ENCODE data around the gene ZBTB16. TPM values are rescaled to one million over a fixed set of nuclear protein-coding genes. Genes with fewer than 3 reads are reported as not detected.

The ZBTB16 gene
- total and polyA plus RNA-seq, 4 donors: 8.9 to 140 (median 34.5) TPM

DNA sequence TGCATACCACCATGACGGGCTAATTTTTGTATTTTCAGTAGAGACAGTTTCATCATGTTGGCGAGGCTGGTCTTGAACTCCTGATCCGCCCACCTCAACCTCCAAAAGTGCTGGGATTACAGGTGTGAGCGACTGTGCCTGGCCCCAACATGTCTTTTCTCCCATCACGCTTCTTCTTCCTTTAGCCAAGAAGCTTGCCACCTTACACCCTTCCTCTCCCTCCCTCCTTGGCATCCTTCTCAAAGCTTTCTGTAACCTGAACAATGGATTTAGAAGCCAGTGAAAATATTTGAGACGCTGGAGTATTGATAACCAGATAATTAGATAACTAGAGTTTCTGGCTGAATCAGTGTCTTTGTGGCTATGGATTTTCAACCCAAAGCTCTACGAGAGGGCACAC, 225.4 kb downstream of the ZBTB16 start:
- H3K4me1 ChIP-seq (ENCODE audit: control insufficient read depth in 4 of 4, insufficient read depth in 4 of 4, low read length in 3 of 4): peaks cover 7 to 19% (median 9%) of the 10 kb centered on the region in 4 donors
- no peak overlapping the region for H3K9ac ChIP-seq (ENCODE audit: low read depth in 1 of 2, low read length in 2 of 2)
- 97% methylated on average over 7 of the region's 7 CpGs for WGBS
- DNase-seq (ENCODE audit: low spot score): no peak
- H3K27ac ChIP-seq (ENCODE audit: low read depth in 1 of 2, low read length in 2 of 2): no peak overlapping the region
- TF ChIP-seq HNF4G (IDR thresholded peaks at IDR 0.05): no peak
- no peak for TF ChIP-seq FOXA2 (IDR thresholded peaks at IDR 0.05)
- no peak for TF ChIP-seq ATF3 (IDR thresholded peaks at IDR 0.05)
- TF ChIP-seq EGR1 (IDR thresholded peaks at IDR 0.05; ENCODE audit: low read depth in 2 of 2): no peak
- TF ChIP-seq MAX (IDR thresholded peaks at IDR 0.05): no peak
- no peak for TF ChIP-seq GABPA (IDR thresholded peaks at IDR 0.05 in 1 of 2, conservative IDR thresholded peaks at IDR 0.05 in 1 of 2)
- TF ChIP-seq, protein P1, sequence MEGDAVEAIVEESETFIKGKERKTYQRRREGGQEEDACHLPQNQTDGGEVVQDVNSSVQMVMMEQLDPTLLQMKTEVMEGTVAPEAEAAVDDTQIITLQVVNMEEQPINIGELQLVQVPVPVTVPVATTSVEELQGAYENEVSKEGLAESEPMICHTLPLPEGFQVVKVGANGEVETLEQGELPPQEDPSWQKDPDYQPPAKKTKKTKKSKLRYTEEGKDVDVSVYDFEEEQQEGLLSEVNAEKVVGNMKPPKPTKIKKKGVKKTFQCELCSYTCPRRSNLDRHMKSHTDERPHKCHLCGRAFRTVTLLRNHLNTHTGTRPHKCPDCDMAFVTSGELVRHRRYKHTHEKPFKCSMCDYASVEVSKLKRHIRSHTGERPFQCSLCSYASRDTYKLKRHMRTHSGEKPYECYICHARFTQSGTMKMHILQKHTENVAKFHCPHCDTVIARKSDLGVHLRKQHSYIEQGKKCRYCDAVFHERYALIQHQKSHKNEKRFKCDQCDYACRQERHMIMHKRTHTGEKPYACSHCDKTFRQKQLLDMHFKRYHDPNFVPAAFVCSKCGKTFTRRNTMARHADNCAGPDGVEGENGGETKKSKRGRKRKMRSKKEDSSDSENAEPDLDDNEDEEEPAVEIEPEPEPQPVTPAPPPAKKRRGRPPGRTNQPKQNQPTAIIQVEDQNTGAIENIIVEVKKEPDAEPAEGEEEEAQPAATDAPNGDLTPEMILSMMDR (IDR thresholded peaks at IDR 0.05; ENCODE audit: low read depth, low read length, missing input control): no peak
- no peak for TF ChIP-seq HNF4A (conservative IDR thresholded peaks at IDR 0.05)
- no peak for TF ChIP-seq SP1 (IDR thresholded peaks at IDR 0.05)
- TF ChIP-seq ZBTB33 (IDR thresholded peaks at IDR 0.05): no peak
- no peaks in the 10 kb centered on the region for H3K9me3 ChIP-seq (ENCODE audit: control insufficient read depth in 4 of 4, low read length in 3 of 4)
- no peak overlapping the region for H3K4me3 ChIP-seq (ENCODE audit: low read depth in 1 of 3, low read length in 3 of 3)
- H3K36me3 ChIP-seq (ENCODE audit: control insufficient read depth in 4 of 4, insufficient read depth in 3 of 4, low read depth in 1 of 4, low read length in 3 of 4): no peaks in the 10 kb centered on the region
- H3K27me3 ChIP-seq (ENCODE audit: control insufficient read depth in 4 of 4, insufficient read depth in 4 of 4, low read length in 3 of 4): no peaks in the 10 kb centered on the region

DNA sequence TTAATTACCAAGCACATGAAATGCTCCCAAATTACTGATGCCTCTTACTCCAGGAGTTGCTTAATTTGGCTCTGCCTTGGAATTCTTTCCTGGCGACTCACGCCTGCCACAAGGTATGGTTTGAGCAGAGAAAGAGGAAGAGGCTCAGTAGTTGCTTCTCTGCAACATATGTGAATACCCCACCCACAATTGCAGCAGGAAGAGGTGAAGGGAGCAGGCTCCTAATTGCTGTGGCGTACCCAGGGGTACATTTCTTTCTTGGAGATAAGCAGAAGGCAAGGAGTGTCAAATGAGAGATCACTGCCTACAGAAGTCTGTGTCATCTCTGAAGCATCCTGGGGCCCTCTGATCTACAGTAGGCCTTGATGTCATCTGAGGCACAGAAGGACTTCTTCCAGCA, 226.1 kb downstream of the ZBTB16 start:
- H3K27ac ChIP-seq (ENCODE audit: low read depth in 1 of 2, low read length in 2 of 2): no peak overlapping the region
- H3K4me1 ChIP-seq (ENCODE audit: control insufficient read depth in 4 of 4, insufficient read depth in 4 of 4, low read length in 3 of 4): peaks cover 7 to 14% (median 8%) of the 10 kb centered on the region in 4 donors
- H3K9me3 ChIP-seq (ENCODE audit: control insufficient read depth in 4 of 4, low read length in 3 of 4): no peaks in the 10 kb centered on the region
- 92% methylated on average over 3 of the region's 3 CpGs for WGBS
- H3K4me3 ChIP-seq (ENCODE audit: low read depth in 1 of 3, low read length in 3 of 3): no peak overlapping the region
- DNase-seq (ENCODE audit: low spot score): no peak
- H3K9ac ChIP-seq (ENCODE audit: low read depth in 1 of 2, low read length in 2 of 2): no peak overlapping the region
- TF ChIP-seq GABPA (IDR thresholded peaks at IDR 0.05 in 1 of 2, conservative IDR thresholded peaks at IDR 0.05 in 1 of 2) (no peak), MAX (IDR thresholded peaks at IDR 0.05) (no peak), NR2F2 (IDR thresholded peaks at IDR 0.05) (no peak), REST (IDR thresholded peaks at IDR 0.05) (no peak), TAF1 (conservative IDR thresholded peaks at IDR 0.05) (no peak), FOXA1 (IDR thresholded peaks at IDR 0.05) (no peak), RAD21 (IDR thresholded peaks at IDR 0.05) (no peak), YY1 (IDR thresholded peaks at IDR 0.05) (no peak), HNF4G (IDR thresholded peaks at IDR 0.05) (no peak), ATF3 (IDR thresholded peaks at IDR 0.05) (no peak), EGR1 (IDR thresholded peaks at IDR 0.05; ENCODE audit: low read depth in 2 of 2) (no peak), JUND (IDR thresholded peaks at IDR 0.05) (no peak), ZBTB33 (IDR thresholded peaks at IDR 0.05) (no peak), SP1 (IDR thresholded peaks at IDR 0.05) (no peak), HNF4A (conservative IDR thresholded peaks at IDR 0.05) (no peak), RXRA (IDR thresholded peaks at IDR 0.05) (no peak), FOXA2 (IDR thresholded peaks at IDR 0.05) (no peak)
- TF ChIP-seq, protein P1 (IDR thresholded peaks at IDR 0.05; ENCODE audit: low read depth, low read length, missing input control): no peak
- no peaks in the 10 kb centered on the region for H3K36me3 ChIP-seq (ENCODE audit: control insufficient read depth in 4 of 4, insufficient read depth in 3 of 4, low read depth in 1 of 4, low read length in 3 of 4)
- no peaks in the 10 kb centered on the region for H3K27me3 ChIP-seq (ENCODE audit: control insufficient read depth in 4 of 4, insufficient read depth in 4 of 4, low read length in 3 of 4)

Measured in liver (tissue), 9 donors.